Muscle of leg (tissue), 11 donors: Measurements from ENCODE around the gene SYPL1. TPM values are rescaled to one million over a fixed set of nuclear protein-coding genes. Genes with fewer than 3 reads are reported as not detected.

Source experiments
- DNase-seq: peaks from one replicate; pipeline ENCODE4 v3.0.0; 2013
- H3K27ac ChIP-seq: one replicate; pipeline ENCODE4 v1.5.1; 2013; ENCODE audit warnings: mild to moderate bottlenecking, low read length, control low read depth
- H3K27me3 ChIP-seq: one replicate; pipeline ENCODE4 v1.6.1; 2013; ENCODE audit warnings: low read length; ENCODE audit not compliant: control insufficient read depth, insufficient read depth
- H3K36me3 ChIP-seq: one replicate; pipeline ENCODE4 v1.6.1; 2013; ENCODE audit warnings: low read length; ENCODE audit not compliant: control insufficient read depth, insufficient read depth
- H3K4me1 ChIP-seq: one replicate; pipeline ENCODE4 v1.6.1; 2013; ENCODE audit warnings: low read length; ENCODE audit not compliant: control insufficient read depth, insufficient read depth
- H3K4me3 ChIP-seq: one replicate; pipeline ENCODE4 v1.5.1; 2013; ENCODE audit warnings: low read length, control low read depth
- H3K9me3 ChIP-seq: replicated peaks from 2 replicates; pipeline ENCODE4 v1.6.1; 2013; ENCODE audit warnings: low read depth, low read length; ENCODE audit not compliant: control insufficient read depth
- WGBS: methylation state at CpG from one replicate; pipeline ENCODE4 v1.1.5; 2013; ENCODE audit warnings: missing lambda C conversion rate; ENCODE audit not compliant: insufficient coverage; 5-methylcytosine and 5-hydroxymethylcytosine counted together
- polyA plus RNA-seq, 8 donors: library from polyadenylated mRNA; unstranded; fragments of 120-200 nt; gene quantifications; one replicate each; pipeline versions ENCODE4 v1.2.1 to v1.2.3, GENCODE V29; 2013; ENCODE audit warnings: inconsistent platforms in 1 of 8, low replicate concordance in 1 of 8; ENCODE audit not compliant: insufficient read length in 8 of 8, insufficient read depth in 1 of 8
- total RNA-seq: library from RNA; stranded (reverse); fragments of 120-200 nt; gene quantifications from one replicate; pipeline ENCODE4 v1.2.4, GENCODE V29; 2013

SYPL1 gene
- total and polyA plus RNA-seq, 9 donors = 31.3 to 69.3 (median 58.4) TPM

DNA sequence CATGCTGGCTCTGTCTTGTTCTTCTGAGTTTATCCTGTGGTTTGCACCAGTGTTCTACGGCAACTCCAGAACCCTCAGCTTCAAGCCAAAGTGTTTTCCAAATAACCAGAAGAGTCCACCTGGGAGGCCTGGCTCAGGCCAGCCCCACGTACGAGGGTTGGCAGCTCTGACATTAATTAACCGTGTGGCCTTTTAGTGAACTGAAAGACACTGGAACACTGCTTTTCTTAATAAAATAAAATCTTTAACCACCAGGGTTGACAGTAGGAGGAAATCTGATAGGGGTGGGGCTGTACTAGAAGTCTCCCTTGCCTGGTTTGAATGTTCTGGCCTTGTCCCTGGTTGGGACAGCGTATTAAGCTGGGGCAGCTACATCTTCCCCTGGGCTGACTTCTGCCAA lies 64.9 kb downstream of the SYPL1 start:
- 90% methylated on average over 2 of the region's 5 CpGs for WGBS
- Histone ChIP-seq H3K36me3 (no peaks in the 10 kb centered on the region), H3K27ac (no peak overlapping the region), H3K4me1 (peaks cover 8% of the 10 kb centered on the region), H3K27me3 (peaks cover 15% of the 10 kb centered on the region), H3K9me3 (no peaks in the 10 kb centered on the region), H3K4me3 (no peak overlapping the region)
- DNase-seq = no peak

DNA sequence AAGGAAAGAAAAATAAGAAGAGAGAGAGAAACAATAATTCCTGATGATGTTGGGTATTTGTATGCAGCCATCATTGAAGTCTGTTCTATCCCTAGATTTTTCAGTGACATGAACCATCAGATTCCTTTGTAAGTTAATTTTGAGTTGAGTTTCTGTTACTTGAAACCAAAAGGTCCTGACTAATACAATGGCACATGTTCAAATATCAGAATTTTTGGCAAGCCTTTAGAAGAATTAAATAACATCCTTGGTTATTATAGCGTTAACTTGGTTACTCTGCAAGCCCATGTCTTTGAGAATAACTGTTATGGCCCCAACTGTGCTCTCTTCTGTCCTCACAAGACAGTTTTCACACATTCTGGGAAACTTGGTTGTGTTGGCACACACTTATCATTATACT lies 66.5 kb downstream of the SYPL1 start:
- Histone ChIP-seq H3K9me3 (no peaks in the 10 kb centered on the region), H3K36me3 (no peaks in the 10 kb centered on the region), H3K4me1 (peaks cover 8% of the 10 kb centered on the region), H3K27me3 (peaks cover 13% of the 10 kb centered on the region), H3K27ac (no peak overlapping the region), H3K4me3 (no peak overlapping the region)
- WGBS = 40% methylated on average over 1 of the region's 1 CpG
- no peak for DNase-seq

DNA sequence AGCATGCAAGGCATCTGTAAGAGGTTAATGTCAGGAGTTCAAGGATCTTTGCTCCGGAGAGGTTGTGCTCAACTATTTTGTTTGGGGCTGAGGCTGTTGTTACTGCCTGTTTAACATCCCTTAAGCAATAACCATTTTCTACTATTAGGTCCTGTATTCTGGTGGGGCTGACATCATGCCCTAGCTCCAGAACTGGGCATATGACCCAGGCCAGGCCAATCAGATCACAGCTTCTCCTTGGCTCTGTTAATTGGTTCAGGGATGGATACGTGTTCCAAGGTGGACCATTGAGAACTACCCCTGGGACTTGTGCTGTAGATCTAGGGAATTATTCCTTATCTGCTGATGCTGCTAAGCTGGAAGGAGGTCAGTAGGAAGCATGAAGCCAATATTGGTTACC lies 67.0 kb downstream of the SYPL1 start:
- no peak for DNase-seq
- H3K27ac ChIP-seq = no peak overlapping the region
- peaks cover 16% of the 10 kb centered on the region for H3K27me3 ChIP-seq
- WGBS = no CpG with 5 or more reads among the region's 2 CpGs
- no peaks in the 10 kb centered on the region for H3K9me3 ChIP-seq
- H3K4me3 ChIP-seq = no peak overlapping the region
- H3K36me3 ChIP-seq = no peaks in the 10 kb centered on the region
- H3K4me1 ChIP-seq = peaks cover 8% of the 10 kb centered on the region

DNA sequence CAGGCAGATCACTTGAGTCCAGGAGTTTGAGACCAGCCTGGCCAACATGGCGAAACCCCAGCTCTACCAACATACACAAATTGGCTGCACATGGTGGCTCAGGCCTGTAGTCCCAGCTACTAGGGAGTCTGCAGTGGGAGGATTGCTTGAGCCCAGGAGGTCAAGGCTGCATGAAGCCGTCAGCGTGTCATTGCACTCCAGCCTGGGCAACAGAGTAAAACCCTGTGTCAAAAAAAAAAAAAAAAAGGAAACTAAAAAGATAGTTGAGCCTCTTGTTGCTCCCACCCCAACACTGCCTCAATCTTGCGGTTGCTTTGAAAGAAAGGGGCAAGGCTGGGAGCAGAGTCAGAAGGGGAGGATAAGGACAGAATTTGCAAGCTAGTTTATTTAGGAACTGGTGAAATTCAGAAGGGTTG lies 69.9 kb downstream of the SYPL1 start:
- Histone ChIP-seq H3K4me3 (no peak overlapping the region), H3K4me1 (peaks cover 8% of the 10 kb centered on the region), H3K27me3 (peaks cover 16% of the 10 kb centered on the region), H3K36me3 (no peaks in the 10 kb centered on the region), H3K27ac (no peak overlapping the region), H3K9me3 (no peaks in the 10 kb centered on the region)
- no peak for DNase-seq
- no CpG with 5 or more reads among the region's 4 CpGs for WGBS

DNA sequence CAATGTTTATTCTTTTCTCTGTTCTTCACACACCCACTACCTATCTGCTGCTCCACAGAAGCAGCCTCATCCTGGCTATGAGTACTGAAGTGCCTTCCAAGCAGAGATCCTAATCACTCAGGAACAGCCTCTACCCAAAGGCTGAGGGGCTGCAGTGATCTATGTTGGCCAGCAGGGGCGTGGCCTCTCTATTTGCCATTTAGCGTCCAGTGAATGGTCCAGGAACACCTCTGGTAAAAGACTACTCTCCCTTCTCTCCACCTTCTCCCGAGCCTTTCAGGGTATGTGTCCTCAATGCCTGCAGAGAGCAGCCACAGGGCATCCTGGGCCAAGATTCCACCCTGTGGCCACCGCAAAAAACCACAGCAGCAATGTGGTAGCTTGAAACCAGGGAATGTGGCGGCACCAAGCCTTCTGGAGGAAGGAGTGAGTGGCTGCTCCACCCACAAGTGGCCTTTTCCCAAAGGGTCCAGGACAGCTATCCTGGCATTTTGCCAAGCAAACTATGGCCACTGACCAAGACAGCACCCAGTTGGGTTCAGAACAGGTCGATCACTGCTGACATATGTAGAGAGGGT lies 70.9 kb downstream of the SYPL1 start:
- Histone ChIP-seq H3K4me3 (no peak overlapping the region), H3K27ac (no peak overlapping the region), H3K36me3 (no peaks in the 10 kb centered on the region), H3K9me3 (no peaks in the 10 kb centered on the region), H3K4me1 (peaks cover 8% of the 10 kb centered on the region), H3K27me3 (peaks cover 13% of the 10 kb centered on the region)
- 21% methylated on average over 3 of the region's 6 CpGs for WGBS
- DNase-seq = no peak

Other genes with a start within 250 kb of the SYPL1 start
- 6.3 TPM for gene ATXN7L1, start 235.7 kb downstream of the SYPL1 start, total RNA-seq
- gene ATXN7L1, start 235.7 kb downstream of the SYPL1 start, polyA plus RNA-seq = 1 to 10 TPM; 4.7 to 7.2 (median 6.2) TPM
- gene CDHR3, start 149.0 kb downstream of the SYPL1 start, total RNA-seq = 10.1 TPM
- gene CDHR3, start 149.0 kb downstream of the SYPL1 start, polyA plus RNA-seq = 10 to 100 TPM in 3 of 8 donors, 1 to 10 TPM in 5; 6.4 to 22.5 (median 8.6) TPM
- 17.3 TPM for gene NAMPT, start 172.7 kb upstream of the SYPL1 start, total RNA-seq
- 10 to 100 TPM; 13.7 to 24.7 (median 17.1) TPM for gene NAMPT, start 172.7 kb upstream of the SYPL1 start, polyA plus RNA-seq